Endodermal cell (in vitro differentiated cells): Measurements from ENCODE around the gene ALDH3B2. TPM values are rescaled to one million over a fixed set of nuclear protein-coding genes. Genes with fewer than 3 reads are reported as not detected.
A peak's percentile ranks its signal among the peaks of the same experiment; 100 is the strongest.

Experiments
- DNase-seq: peaks from one replicate; pipeline ENCODE4 v3.0.0-alpha.2; 2017
- H3K27ac ChIP-seq: 2 replicates; pipeline ENCODE4 v1.5.1; 2013; ENCODE audit warnings: mild to moderate bottlenecking, low read depth, low read length, moderate library complexity
- H3K27me3 ChIP-seq: 2 replicates; pipeline ENCODE4 v1.6.1; 2013; ENCODE audit warnings: mild to moderate bottlenecking, low read length, moderate library complexity; ENCODE audit not compliant: insufficient read depth, control insufficient read depth, poor library complexity, severe bottlenecking
- H3K36me3 ChIP-seq: 2 replicates; pipeline ENCODE4 v1.7.0; 2013; ENCODE audit warnings: mild to moderate bottlenecking, low read length, moderate library complexity; ENCODE audit not compliant: control insufficient read depth, insufficient read depth
- H3K4me1 ChIP-seq: one replicate; pipeline ENCODE4 v1.7.0; 2013; ENCODE audit warnings: low read length; ENCODE audit not compliant: control insufficient read depth, insufficient read depth
- H3K4me3 ChIP-seq: 2 replicates; pipeline ENCODE4 v1.5.1; 2013; ENCODE audit warnings: mild to moderate bottlenecking, low read length, moderate library complexity
- H3K9ac ChIP-seq: 2 replicates; pipeline ENCODE4 v1.6.1; 2013; ENCODE audit warnings: mild to moderate bottlenecking, low read length, moderate library complexity; ENCODE audit not compliant: poor library complexity, severe bottlenecking; ENCODE audit errors: extremely low read depth
- H3K9me3 ChIP-seq: 2 replicates; pipeline ENCODE4 v1.6.1; 2013; ENCODE audit warnings: mild to moderate bottlenecking, low read length, moderate library complexity; ENCODE audit not compliant: control insufficient read depth
- H3K27ac Mint-ChIP-seq: 2 replicates; pipeline ENCODE4 v1.8.0; 2020; ENCODE audit warnings: mixed read lengths
- H3K27me3 Mint-ChIP-seq: 2 replicates; pipeline ENCODE4 v1.8.0; 2021; ENCODE audit warnings: mild to moderate bottlenecking, mixed read lengths; ENCODE audit not compliant: insufficient read depth
- H3K36me3 Mint-ChIP-seq: 2 replicates; pipeline ENCODE4 v1.8.0; 2020; ENCODE audit warnings: low read depth, mixed read lengths
- H3K4me1 Mint-ChIP-seq: 2 replicates; pipeline ENCODE4 v1.8.0; 2020; ENCODE audit warnings: mixed read lengths
- H3K4me3 Mint-ChIP-seq: 2 replicates; pipeline ENCODE4 v1.8.0; 2020; ENCODE audit warnings: mild to moderate bottlenecking, moderate library complexity, mixed read lengths
- H3K9me3 Mint-ChIP-seq: 2 replicates; pipeline ENCODE4 v1.8.0; 2020; ENCODE audit warnings: mild to moderate bottlenecking, mixed read lengths
- WGBS, 2 experiments: methylation state at CpG; one replicate each; pipeline versions ENCODE4 v1.1.5 to v1.1.7; 2013; ENCODE audit warnings: missing lambda C conversion rate in 2 of 2, mixed read lengths in 1 of 2; ENCODE audit not compliant: insufficient coverage in 1 of 2, insufficient read length in 1 of 2; 5-methylcytosine and 5-hydroxymethylcytosine counted together
- total RNA-seq, 2 donors: library from RNA; stranded (reverse); fragmentation: NEBNext Ultra II Directional in 1 of 2; extraction: Animal tissue kit (Norgen Biotek cat#: 25700) in 1 of 2; gene quantifications; 2 replicates in 1 of 2; 3 replicates in 1 of 2; pipeline ENCODE4 v1.2.1, GENCODE V29; 2021
- TF ChIP-seq, protein P1 (sequence below): fragments of 200-600 bp; sonication (generic); conservative IDR thresholded peaks from 2 replicates; pipeline ENCODE4 v1.5.0; 2021; ENCODE audit warnings: antibody characterized with exemption, mild to moderate bottlenecking

Gene ALDH3B2
- total RNA-seq, 2 donors from 2014 or later = not detected

DNA sequence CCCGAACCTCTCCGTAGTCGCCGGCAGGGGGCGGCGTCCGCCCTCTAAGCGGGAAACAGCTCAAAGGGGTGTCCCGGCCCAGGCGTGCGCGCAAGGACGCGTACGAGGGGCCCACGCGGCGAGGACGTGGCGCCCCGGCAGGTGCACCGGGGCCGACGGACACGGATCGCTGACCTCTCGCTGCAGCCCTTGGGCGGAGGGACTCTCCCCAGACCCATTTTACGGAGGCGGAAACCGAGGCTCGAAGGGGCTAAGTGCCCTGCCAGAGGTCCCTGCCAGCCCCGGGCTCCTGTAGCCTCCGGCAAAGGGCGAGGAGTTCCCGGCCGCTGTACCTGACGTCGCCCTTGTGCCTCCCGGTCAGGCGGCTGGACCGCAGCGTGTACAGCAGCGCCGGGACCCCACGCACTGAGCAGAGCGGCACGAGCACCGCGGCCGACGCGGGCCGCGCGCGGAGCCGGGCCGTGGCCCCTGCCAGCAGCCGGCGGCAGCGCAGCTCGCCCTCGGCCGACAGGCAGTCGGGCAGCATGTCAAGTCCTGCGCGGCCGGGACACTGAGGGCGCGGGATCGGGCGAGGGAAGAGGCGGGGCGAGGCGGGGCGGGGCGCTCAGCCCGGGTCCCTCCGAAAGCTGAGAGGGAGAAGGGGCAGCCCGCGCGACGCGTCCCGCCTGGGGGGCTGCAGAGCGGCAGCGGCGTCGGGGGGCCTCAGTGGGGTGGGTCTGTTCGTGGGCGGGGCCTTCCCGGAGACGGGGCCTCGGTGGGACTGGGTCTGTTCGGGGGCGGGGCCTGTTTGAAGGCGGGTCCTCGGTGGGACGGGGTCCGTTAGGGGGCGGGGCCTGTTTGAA, 44.8 kb downstream of the ALDH3B2 start, which contains the start of gene NUDT8:
NUDT8 (minus strand) TSS at position 552 of the 842 bp plus-strand sequence; CDS start at position 526, 26 bp downstream.
- TF ChIP-seq, protein P1, sequence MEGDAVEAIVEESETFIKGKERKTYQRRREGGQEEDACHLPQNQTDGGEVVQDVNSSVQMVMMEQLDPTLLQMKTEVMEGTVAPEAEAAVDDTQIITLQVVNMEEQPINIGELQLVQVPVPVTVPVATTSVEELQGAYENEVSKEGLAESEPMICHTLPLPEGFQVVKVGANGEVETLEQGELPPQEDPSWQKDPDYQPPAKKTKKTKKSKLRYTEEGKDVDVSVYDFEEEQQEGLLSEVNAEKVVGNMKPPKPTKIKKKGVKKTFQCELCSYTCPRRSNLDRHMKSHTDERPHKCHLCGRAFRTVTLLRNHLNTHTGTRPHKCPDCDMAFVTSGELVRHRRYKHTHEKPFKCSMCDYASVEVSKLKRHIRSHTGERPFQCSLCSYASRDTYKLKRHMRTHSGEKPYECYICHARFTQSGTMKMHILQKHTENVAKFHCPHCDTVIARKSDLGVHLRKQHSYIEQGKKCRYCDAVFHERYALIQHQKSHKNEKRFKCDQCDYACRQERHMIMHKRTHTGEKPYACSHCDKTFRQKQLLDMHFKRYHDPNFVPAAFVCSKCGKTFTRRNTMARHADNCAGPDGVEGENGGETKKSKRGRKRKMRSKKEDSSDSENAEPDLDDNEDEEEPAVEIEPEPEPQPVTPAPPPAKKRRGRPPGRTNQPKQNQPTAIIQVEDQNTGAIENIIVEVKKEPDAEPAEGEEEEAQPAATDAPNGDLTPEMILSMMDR = peak; percentile 96
- peak; percentile 95 for DNase-seq
- no peaks in the 10 kb centered on the region for H3K27me3 Mint-ChIP-seq
- peak within 1 kb of the TSS; percentile 83 for H3K27ac ChIP-seq
- peaks cover 7% of the 10 kb centered on the region for H3K4me1 Mint-ChIP-seq
- peaks cover 15% of the 10 kb centered on the region for H3K36me3 Mint-ChIP-seq
- peak within 1 kb of the TSS; percentile 65 for H3K4me3 Mint-ChIP-seq
- peaks cover 8% of the 10 kb centered on the region for H3K4me1 ChIP-seq
- H3K9me3 Mint-ChIP-seq = no peaks in the 10 kb centered on the region
- no peaks in the 10 kb centered on the region for H3K9me3 ChIP-seq
- H3K36me3 ChIP-seq = no peaks in the 10 kb centered on the region
- H3K27me3 ChIP-seq = no peaks in the 10 kb centered on the region
- H3K27ac Mint-ChIP-seq = peak within 1 kb of the TSS; percentile 94
- peak within 1 kb of the TSS; percentile 39 for H3K9ac ChIP-seq
- H3K4me3 ChIP-seq = peak within 1 kb of the TSS; percentile 78
- WGBS, 2 experiments = 1% methylated on average over 40 to 102 of the region's 102 CpGs

DNA sequence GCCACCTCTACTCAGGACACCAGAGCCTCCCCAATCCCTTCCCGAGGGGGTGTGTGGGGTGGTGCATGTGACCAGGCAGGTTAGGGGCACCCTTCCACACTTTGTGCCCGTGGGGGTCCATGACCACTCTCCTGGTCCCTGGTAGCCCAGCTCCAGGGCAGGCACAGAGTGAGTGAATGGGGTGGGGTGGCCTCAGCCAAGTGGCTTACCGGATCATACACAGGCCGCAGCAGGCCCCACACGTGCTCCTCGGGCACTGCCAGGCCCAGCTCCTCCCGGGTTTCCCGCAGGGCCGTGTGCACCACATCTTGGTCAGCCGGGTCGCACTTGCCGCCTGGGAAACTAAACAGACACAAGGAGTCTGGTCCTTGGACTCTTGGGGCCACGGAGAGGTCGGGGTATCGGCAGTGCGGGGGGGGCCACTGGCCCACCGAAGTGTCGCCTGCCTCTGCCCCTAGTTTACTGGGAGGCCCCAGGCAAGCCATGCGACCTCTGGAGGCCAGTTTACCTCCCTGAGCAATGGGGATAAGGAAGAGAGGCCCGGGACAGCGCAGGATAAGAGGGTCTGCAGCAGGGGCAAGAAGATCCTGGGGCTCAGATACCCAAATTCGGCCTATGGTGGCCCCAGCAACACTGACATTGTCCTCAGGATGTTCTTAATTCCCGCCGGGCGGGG, 45.6 kb downstream of the ALDH3B2 start:
- H3K4me3 ChIP-seq = peak overlapping the region; percentile 71
- H3K27me3 ChIP-seq = no peaks in the 10 kb centered on the region
- WGBS, 2 experiments = 52 to 58% methylated on average over 11 to 25 of the region's 25 CpGs
- H3K4me1 ChIP-seq = peaks cover 8% of the 10 kb centered on the region
- no peaks in the 10 kb centered on the region for H3K9me3 ChIP-seq
- H3K9ac ChIP-seq = no peak overlapping the region
- H3K36me3 Mint-ChIP-seq = peaks cover 15% of the 10 kb centered on the region
- H3K27ac Mint-ChIP-seq = no peak overlapping the region
- H3K36me3 ChIP-seq = no peaks in the 10 kb centered on the region
- H3K27me3 Mint-ChIP-seq = no peaks in the 10 kb centered on the region
- no peaks in the 10 kb centered on the region for H3K9me3 Mint-ChIP-seq
- H3K4me3 Mint-ChIP-seq = peak overlapping the region; percentile 65
- peaks cover 8% of the 10 kb centered on the region for H3K4me1 Mint-ChIP-seq
- TF ChIP-seq, protein P1 = no peak
- no peak overlapping the region for H3K27ac ChIP-seq
- DNase-seq = no peak

DNA sequence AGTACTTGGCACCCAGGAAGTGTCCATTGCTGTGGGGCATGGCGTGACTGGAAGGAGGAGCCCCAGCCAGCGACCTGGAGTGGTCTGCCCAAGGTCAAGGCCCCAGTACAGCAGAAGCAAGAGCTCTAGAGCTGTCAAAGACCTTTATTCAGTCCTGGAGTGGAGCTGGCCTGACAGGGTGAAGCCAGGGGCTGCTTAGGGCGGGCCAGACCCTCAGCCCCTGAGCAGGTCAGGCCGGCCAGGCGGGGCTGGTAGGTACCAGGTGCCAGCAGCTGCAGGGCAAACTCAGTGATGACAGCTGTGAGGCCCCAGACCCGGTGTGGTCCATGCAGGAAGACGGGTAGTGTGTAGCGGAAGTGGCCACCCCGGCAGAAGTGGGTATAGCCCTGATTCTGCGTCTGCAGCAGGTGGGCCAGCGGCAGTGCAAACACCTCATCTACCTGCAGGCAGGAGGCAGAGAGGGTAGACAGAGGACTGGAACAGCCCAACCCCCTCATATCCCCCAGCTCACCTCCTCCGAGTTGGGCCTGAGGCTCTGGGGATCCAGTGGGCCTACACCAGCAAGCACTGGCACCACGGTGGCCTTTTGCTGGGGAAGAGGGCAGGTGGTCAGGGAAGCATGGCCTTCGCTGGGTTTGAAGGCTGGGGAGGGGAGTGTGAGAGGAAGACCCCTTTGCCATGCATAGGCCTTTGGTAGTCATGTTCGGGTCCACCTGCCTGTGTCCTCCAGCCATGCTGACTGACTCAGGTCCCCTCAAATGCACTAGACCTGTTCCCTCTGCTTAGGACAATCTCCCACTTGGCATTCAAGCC, 46.4 kb downstream of the ALDH3B2 start:
- peak overlapping the region; percentile 79 for H3K27ac Mint-ChIP-seq
- 86 to 92% methylated on average over 13 to 15 of the region's 15 CpGs for WGBS, 2 experiments
- no peak overlapping the region for H3K27ac ChIP-seq

More for the DNA sequence above, 46.4 kb downstream of the ALDH3B2 start:
- no peaks in the 10 kb centered on the region for H3K9me3 ChIP-seq
- no peak overlapping the region for H3K9ac ChIP-seq
- no peaks in the 10 kb centered on the region for H3K27me3 Mint-ChIP-seq
- TF ChIP-seq, protein P1 = no peak
- no peaks in the 10 kb centered on the region for H3K36me3 ChIP-seq
- H3K4me3 Mint-ChIP-seq = no peak overlapping the region
- H3K27me3 ChIP-seq = no peaks in the 10 kb centered on the region
- H3K9me3 Mint-ChIP-seq = no peaks in the 10 kb centered on the region
- peaks cover 15% of the 10 kb centered on the region for H3K36me3 Mint-ChIP-seq
- peak; percentile 86 for DNase-seq
- H3K4me3 ChIP-seq = no peak overlapping the region
- peaks cover 9% of the 10 kb centered on the region for H3K4me1 Mint-ChIP-seq
- peaks cover 8% of the 10 kb centered on the region for H3K4me1 ChIP-seq
